H9 (cell line): ENCODE measurements around the gene PRKAG2. TPM values are rescaled to one million over a fixed set of nuclear protein-coding genes. Genes with fewer than 3 reads are reported as not detected.

ENCODE experiments used
- DNase-seq: peaks from one replicate; pipeline ENCODE4 v3.0.0-alpha.2; 2017
- H2AFZ ChIP-seq: one replicate; pipeline ENCODE4 v1.6.1; 2013; ENCODE audit warnings: mild to moderate bottlenecking, low read length, control low read depth, moderate library complexity
- H2AK5ac ChIP-seq: 2 replicates; pipeline ENCODE4 v1.6.1; 2013; ENCODE audit warnings: low read length, control low read depth, mixed read lengths; ENCODE audit not compliant: insufficient read length
- H2BK120ac ChIP-seq: one replicate; pipeline ENCODE4 v1.6.1; 2013; ENCODE audit warnings: low read depth, mild to moderate bottlenecking, low read length, control low read depth, inconsistent platforms; ENCODE audit not compliant: poor library complexity, severe bottlenecking
- H2BK12ac ChIP-seq: 2 replicates; pipeline ENCODE4 v1.6.1; 2013; ENCODE audit warnings: low read length, control low read depth, mixed read lengths, low read depth; ENCODE audit not compliant: insufficient read length
- H2BK15ac ChIP-seq: 2 replicates; pipeline ENCODE4 v1.6.1; 2013; ENCODE audit warnings: low read depth, low read length, control low read depth
- H2BK20ac ChIP-seq: one replicate; pipeline ENCODE4 v1.6.1; 2013; ENCODE audit warnings: low read depth, mild to moderate bottlenecking, low read length, control low read depth, inconsistent platforms; ENCODE audit not compliant: poor library complexity, severe bottlenecking
- H2BK5ac ChIP-seq: 2 replicates; pipeline ENCODE4 v1.6.1; 2013; ENCODE audit warnings: low read length, control low read depth, mixed read lengths; ENCODE audit not compliant: insufficient read length
- H3K14ac ChIP-seq: 2 replicates; pipeline ENCODE4 v1.6.1; 2013; ENCODE audit warnings: low read length, control low read depth; ENCODE audit not compliant: insufficient read depth
- H3K18ac ChIP-seq: 2 replicates; pipeline ENCODE4 v1.6.1; 2013; ENCODE audit warnings: low read depth, mild to moderate bottlenecking, mixed read lengths, low read length, control low read depth; ENCODE audit not compliant: insufficient read length
- H3K23ac ChIP-seq: 2 replicates; pipeline ENCODE4 v1.6.1; 2013; ENCODE audit warnings: low read length, control low read depth, mixed read lengths, low read depth; ENCODE audit not compliant: insufficient read length
- H3K23me2 ChIP-seq: 2 replicates; pipeline ENCODE4 v1.6.1; 2013; ENCODE audit warnings: low read depth, mild to moderate bottlenecking, mixed read lengths, low read length, control low read depth; ENCODE audit not compliant: insufficient read length, poor library complexity, severe bottlenecking
- H3K27ac ChIP-seq: 2 replicates; pipeline ENCODE4 v1.5.1; 2013; ENCODE audit warnings: low read length, control low read depth, mixed read lengths, low read depth; ENCODE audit not compliant: insufficient read length
- H3K27me3 ChIP-seq: 2 replicates; pipeline ENCODE4 v1.6.1; 2013; ENCODE audit warnings: low read length, control low read depth, inconsistent platforms; ENCODE audit not compliant: insufficient read depth
- H3K4ac ChIP-seq: 2 replicates; pipeline ENCODE4 v1.6.1; 2013; ENCODE audit warnings: low read depth, mild to moderate bottlenecking, control low read depth, inconsistent platforms, low read length, moderate library complexity
- H3K4me1 ChIP-seq: 2 replicates; pipeline ENCODE4 v1.6.1; 2013; ENCODE audit warnings: low read length, control low read depth, inconsistent platforms; ENCODE audit not compliant: insufficient read depth
- H3K4me2 ChIP-seq: 2 replicates; pipeline ENCODE4 v1.6.1; 2013; ENCODE audit warnings: low read length, control low read depth, mixed read lengths; ENCODE audit not compliant: insufficient read length, insufficient read depth
- H3K56ac ChIP-seq: 2 replicates; pipeline ENCODE4 v1.6.1; 2013; ENCODE audit warnings: low read depth, mild to moderate bottlenecking, mixed read lengths, low read length, control low read depth; ENCODE audit not compliant: insufficient read length
- H3K79me1 ChIP-seq: 2 replicates; pipeline ENCODE4 v1.6.1; 2013; ENCODE audit warnings: low read depth, mild to moderate bottlenecking, moderate library complexity, low read length, control low read depth, inconsistent platforms; ENCODE audit not compliant: insufficient read depth, poor library complexity, severe bottlenecking
- H3K79me2 ChIP-seq: 2 replicates; pipeline ENCODE4 v1.6.1; 2013; ENCODE audit warnings: low read length, control low read depth, inconsistent platforms; ENCODE audit not compliant: insufficient read depth
- H3K9ac ChIP-seq: 2 replicates; pipeline ENCODE4 v1.6.1; 2013; ENCODE audit warnings: low read length, control low read depth, mixed read lengths; ENCODE audit not compliant: insufficient read length; ENCODE audit errors: extremely low read depth
- H3K9me3 ChIP-seq: one replicate; pipeline ENCODE4 v1.6.1; 2013; ENCODE audit warnings: low read depth, low read length, inconsistent platforms; ENCODE audit not compliant: control insufficient read depth
- H3T11ph ChIP-seq: one replicate; pipeline ENCODE4 v1.6.1; 2013; ENCODE audit warnings: mild to moderate bottlenecking, low read length, control low read depth, inconsistent platforms
- H4K20me1 ChIP-seq: one replicate; pipeline ENCODE4 v1.6.1; 2013; ENCODE audit not compliant: control insufficient read depth, insufficient read length, insufficient read depth
- H4K5ac ChIP-seq: 2 replicates; pipeline ENCODE4 v1.6.1; 2013; ENCODE audit warnings: low read depth, mild to moderate bottlenecking, mixed read lengths, low read length, control low read depth; ENCODE audit not compliant: insufficient read length
- H4K8ac ChIP-seq: replicated peaks from 2 replicates; pipeline ENCODE4 v1.6.1; 2013; ENCODE audit warnings: low read length, control low read depth, mixed read lengths, low read depth; ENCODE audit not compliant: insufficient read length
- H4K91ac ChIP-seq: 2 replicates; pipeline ENCODE4 v1.6.1; 2013; ENCODE audit warnings: low read depth, mild to moderate bottlenecking, moderate library complexity, mixed read lengths, low read length, control low read depth; ENCODE audit not compliant: insufficient read length
- H3K27ac Mint-ChIP-seq, 3 experiments: 2 replicates in 2 of 3; 3 replicates in 1 of 3; pipeline ENCODE4 v1.8.0; 2020 to 2021; ENCODE audit warnings: mixed read lengths in 3 of 3, mild to moderate bottlenecking in 1 of 3, moderate library complexity in 1 of 3
- H3K27me3 Mint-ChIP-seq: 2 replicates; pipeline ENCODE4 v1.8.0; 2021; ENCODE audit warnings: low read depth, mild to moderate bottlenecking, moderate library complexity, mixed read lengths
- H3K36me3 Mint-ChIP-seq, 3 experiments: 2 replicates in 2 of 3; 3 replicates in 1 of 3; pipeline ENCODE4 v1.8.0; 2020 to 2021; ENCODE audit warnings: low read depth in 3 of 3, mixed read lengths in 3 of 3; ENCODE audit not compliant: insufficient read depth in 1 of 3
- H3K4me1 Mint-ChIP-seq, 2 experiments: 2 replicates each; pipeline ENCODE4 v1.8.0; 2020; ENCODE audit warnings: mixed read lengths in 2 of 2
- H3K4me3 Mint-ChIP-seq, 2 experiments: 2 replicates in 1 of 2; 3 replicates in 1 of 2; pipeline ENCODE4 v1.8.0; 2020 to 2021; ENCODE audit warnings: mild to moderate bottlenecking in 2 of 2, mixed read lengths in 2 of 2, moderate library complexity in 1 of 2
- H3K9me3 Mint-ChIP-seq, 2 experiments: 2 replicates in 1 of 2; 3 replicates in 1 of 2; pipeline ENCODE4 v1.8.0; 2020; ENCODE audit warnings: mild to moderate bottlenecking in 2 of 2, mixed read lengths in 2 of 2, moderate library complexity in 1 of 2
- CTCF ChIP-seq: fragments of 200-600 bp; sonication (generic); conservative IDR thresholded peaks from 3 replicates; pipeline ENCODE4 v1.8.0; 2021; ENCODE audit warnings: antibody characterized with exemption, mild to moderate bottlenecking
- WGBS: extraction: QIAGEN DNeasy Blood & Tissue Kit; methylation state at CpG from one replicate; pipeline ENCODE4 v1.1.7; 2013; ENCODE audit warnings: missing lambda C conversion rate, low lambda C conversion rate, mixed read lengths; ENCODE audit not compliant: insufficient read length; ENCODE audit errors: extremely low coverage; 5-methylcytosine and 5-hydroxymethylcytosine counted together
- total RNA-seq: library from RNA; stranded (reverse); gene quantifications from 2 replicates; pipeline ENCODE4 v1.2.1, GENCODE V29; 2021

PRKAG2 gene
- total RNA-seq, 1 experiment from 2014 or later: 11.8 TPM

DNA sequence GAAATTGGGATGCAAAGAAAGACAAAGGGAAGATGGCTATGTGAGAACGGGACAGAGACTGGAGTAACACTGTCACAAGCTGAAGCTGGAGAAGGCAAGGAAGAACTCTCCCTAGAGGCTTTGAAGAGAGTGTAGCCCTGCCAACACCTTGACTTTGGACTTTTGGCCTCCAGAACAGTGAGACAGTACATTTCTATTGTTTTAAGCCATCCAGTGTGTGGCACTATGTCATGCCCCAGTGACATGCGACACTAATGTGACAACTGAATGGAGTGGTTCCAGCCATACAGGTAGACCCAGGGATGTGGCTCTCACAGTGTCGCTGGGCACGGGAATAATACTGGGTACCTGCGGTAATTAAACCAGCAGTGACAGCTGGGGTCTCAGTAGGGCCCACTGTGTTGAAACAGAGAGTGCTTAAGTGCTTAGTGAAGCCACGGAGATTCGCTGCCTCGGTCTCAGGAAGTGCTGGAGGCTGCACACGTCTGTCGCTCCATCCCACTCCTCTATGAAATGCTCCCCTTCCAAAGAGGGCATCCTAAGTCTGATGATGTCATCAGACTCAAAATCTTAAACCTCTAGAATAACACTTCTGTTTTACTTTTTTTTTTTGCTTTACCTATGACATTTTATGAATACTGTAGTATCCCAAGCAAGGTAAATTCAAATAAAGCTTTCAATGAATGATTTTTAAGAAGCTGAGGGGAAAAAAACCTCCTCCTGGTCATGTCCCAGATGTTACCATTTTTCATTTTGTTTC is 202.6 kb downstream of the PRKAG2 start:
- Histone ChIP-seq H4K8ac (no peak overlapping the region), H2BK15ac (no peak overlapping the region), H3K56ac (no peak overlapping the region), H3K18ac (no peak overlapping the region), H3K4me1 (no peaks in the 10 kb centered on the region), H3K9ac (no peak overlapping the region), H3K79me2 (no peaks in the 10 kb centered on the region), H4K20me1 (peaks cover 2% of the 10 kb centered on the region), H3K9me3 (no peaks in the 10 kb centered on the region), H2BK5ac (no peak overlapping the region), H3K27ac (no peak overlapping the region), H3K4me2 (no peak overlapping the region), H2BK120ac (no peak overlapping the region), H3K27me3 (no peaks in the 10 kb centered on the region), H3K23me2 (no peaks in the 10 kb centered on the region), H3K79me1 (no peaks in the 10 kb centered on the region), H2AFZ (no peak overlapping the region), H4K91ac (no peak overlapping the region), H3K23ac (no peak overlapping the region), H2AK5ac (no peak overlapping the region), H3T11ph (no peak overlapping the region), H4K5ac (no peak overlapping the region), H3K4ac (no peak overlapping the region), H2BK12ac (no peak overlapping the region), H3K14ac (no peak overlapping the region), H2BK20ac (no peak overlapping the region)
- no peaks in the 10 kb centered on the region for H3K27me3 Mint-ChIP-seq
- peaks cover 14 to 22% of the 10 kb centered on the region in 2 experiments for H3K4me1 Mint-ChIP-seq
- no peak for DNase-seq
- no CpG with 5 or more reads among the region's 10 CpGs for WGBS
- H3K4me3 Mint-ChIP-seq: no peak overlapping the region
- no peaks in the 10 kb centered on the region; a peak in 1 of 7 replicates for H3K36me3 Mint-ChIP-seq
- no peak for TF ChIP-seq CTCF
- H3K9me3 Mint-ChIP-seq: no peaks in the 10 kb centered on the region; a peak in 1 of 5 replicates
- no peak overlapping the region for H3K27ac Mint-ChIP-seq
